K562 (cell line): ENCODE data around the gene EPB41L2. TPM values are rescaled to one million over a fixed set of nuclear protein-coding genes. Genes with fewer than 3 reads are reported as not detected.

Experiments
- ATAC-seq: fragments of 200-7000 bp; cut with Tn5 transposase; 3 replicates; pipeline ENCODE4 v1.9.1; 2020; ENCODE audit warnings: moderate library complexity
- BruUV-seq: library from RNA; stranded (reverse); fragments of 400-500 nt; replicated peaks from 2 replicates; lab custom pipeline; 2021; lab: Mats Ljungman, UMichigan
- CTCF ChIA-PET: fragments of 300-600 bp; formaldehyde crosslinking; extraction: SDS; loops from one replicate; lab custom pipeline; 2021; ENCODE audit warnings: low intra/inter-chr PET ratio; lab: Yijun Ruan, JAX
- POLR2A ChIA-PET: fragments of 300-600, 350-650 bp; sonication (Branson Sonifier 250); formaldehyde crosslinking; extraction: SDS; loops from one replicate; lab custom pipeline; 2021; ENCODE audit warnings: antibody characterized with exemption, inconsistent platforms; lab: Yijun Ruan, JAX
- DNase-seq, 4 experiments: peaks; one replicate each; pipeline versions ENCODE4 v3.0.0 to v3.0.0-alpha.2; 2011 to 2018; ENCODE audit warnings: low spot score in 3 of 4, mixed read lengths in 3 of 4; ENCODE audit errors: extremely low read depth in 1 of 4
- FAIRE-seq: peaks from 2 replicates; lab custom pipeline; 2011; peaks lifted over from hg19 to GRCh38; lab: Jason Lieb, UNC
- H2AFZ ChIP-seq: 2 replicates; pipeline ENCODE4 v1.6.0; 2011; ENCODE audit warnings: low read depth, low read length, control low read depth, inconsistent platforms
- H3K27ac ChIP-seq: fragments of 200-600 bp; 3 replicates; pipeline ENCODE4 v1.8.0; 2011; ENCODE audit warnings: low read depth, mild to moderate bottlenecking, control low read depth, inconsistent platforms, low read length, moderate library complexity, mixed read lengths; ENCODE audit errors: extremely low read depth
- H3K27me3 ChIP-seq, 2 experiments: fragments of 300-600 bp in 1 of 2; 2 replicates in 1 of 2; 3 replicates in 1 of 2; pipeline versions ENCODE4 v1.6.0 to v1.8.0; 2011; ENCODE audit warnings: inconsistent platforms in 2 of 2, low read length in 2 of 2, mild to moderate bottlenecking in 1 of 2, mixed read lengths in 1 of 2, moderate library complexity in 1 of 2; ENCODE audit not compliant: control insufficient read depth in 2 of 2, insufficient read depth in 2 of 2
- H3K36me3 ChIP-seq: fragments of 300-600 bp; 3 replicates; pipeline ENCODE4 v1.8.0; 2011; ENCODE audit warnings: mild to moderate bottlenecking, low read length, inconsistent platforms; ENCODE audit not compliant: control insufficient read depth, insufficient read depth
- H3K4me1 ChIP-seq, 2 experiments: fragments of 200-600 bp in 1 of 2; replicated peaks in 1 of 2; 2 replicates in 1 of 2; 3 replicates in 1 of 2; pipeline versions ENCODE4 v1.5.1 to v1.8.0; 2011; ENCODE audit warnings: inconsistent platforms in 2 of 2, low read length in 2 of 2, mild to moderate bottlenecking in 1 of 2, mixed read lengths in 1 of 2, moderate library complexity in 1 of 2; ENCODE audit not compliant: control insufficient read depth in 2 of 2, insufficient read depth in 2 of 2
- H3K4me2 ChIP-seq: 2 replicates; pipeline ENCODE4 v1.6.1; 2011; ENCODE audit warnings: low read length, control low read depth, inconsistent platforms, mixed read lengths; ENCODE audit not compliant: insufficient read depth
- H3K4me3 ChIP-seq: fragments of 200-600 bp; sonication (generic), shearing (Covaris generic); 2 replicates; pipeline ENCODE4 v1.5.1; 2016; ENCODE audit warnings: control low read depth, inconsistent platforms
- H3K79me2 ChIP-seq: fragments of 200-600 bp; 3 replicates; pipeline ENCODE4 v1.8.0; 2011; ENCODE audit warnings: low read length, inconsistent platforms; ENCODE audit not compliant: control insufficient read depth, insufficient read depth
- H3K9ac ChIP-seq, 2 experiments: 2 replicates each; pipeline versions ENCODE4 v1.6.0 to v1.6.1; 2011; ENCODE audit warnings: low read depth in 2 of 2, low read length in 2 of 2, control low read depth in 1 of 2, inconsistent platforms in 1 of 2, mild to moderate bottlenecking in 1 of 2, mixed read lengths in 1 of 2; ENCODE audit not compliant: insufficient read depth in 1 of 2
- H3K9me1 ChIP-seq: one replicate; pipeline ENCODE4 v1.6.0; 2011; ENCODE audit warnings: inconsistent platforms, mild to moderate bottlenecking, low read length, moderate library complexity; ENCODE audit not compliant: control insufficient read depth, insufficient read depth
- H3K9me3 ChIP-seq: replicated peaks from 2 replicates; pipeline ENCODE4 v1.5.1; 2011; ENCODE audit warnings: low read depth, low read length, inconsistent platforms; ENCODE audit not compliant: control insufficient read depth, insufficient read depth
- H4K20me1 ChIP-seq: replicated peaks from 2 replicates; pipeline ENCODE4 v1.6.1; 2011; ENCODE audit warnings: low read length, inconsistent platforms, mixed read lengths; ENCODE audit not compliant: control insufficient read depth, insufficient read depth
- CHD4 ChIP-seq: fragments of 200-600 bp; sonication (generic); IDR thresholded peaks from 3 replicates; pipeline ENCODE4 v1.6.1; 2012; ENCODE audit warnings: low read depth, mild to moderate bottlenecking, mixed read lengths, low read length, inconsistent platforms; ENCODE audit not compliant: insufficient read depth, insufficient replicate concordance, poor library complexity, severe bottlenecking
- FIP1L1 ChIP-seq: fragments of 200-400 bp; formaldehyde crosslinking; IDR thresholded peaks from 2 replicates; pipeline ENCODE4 v1.6.1; 2018; ENCODE audit warnings: mild to moderate bottlenecking, low read depth, low read length; ENCODE audit not compliant: poor library complexity, severe bottlenecking
- HDAC1 ChIP-seq, 2 experiments: fragments of 450-650 bp; IDR thresholded peaks; 2 replicates each; pipeline ENCODE4 v1.6.1; 2016 to 2017; ENCODE audit warnings: inconsistent platforms in 1 of 2, mild to moderate bottlenecking in 1 of 2, moderate library complexity in 1 of 2
- KLF13 ChIP-seq: fragments of 450-650 bp; IDR thresholded peaks from 2 replicates; pipeline ENCODE4 v1.6.1; 2016; ENCODE audit warnings: missing genetic modification characterization, low read depth, mild to moderate bottlenecking, missing compliant biosample characterization, moderate library complexity, borderline replicate concordance
- NFE2 ChIP-seq: IDR thresholded peaks from 2 replicates; pipeline ENCODE4 v1.6.1; 2014; ENCODE audit warnings: antibody characterized with exemption, low read depth
- POU5F1 ChIP-seq: fragments of 150-350 bp; IDR thresholded peaks from 2 replicates; pipeline ENCODE4 v1.6.1; 2014; ENCODE audit warnings: borderline replicate concordance, low read length, low read depth, mild to moderate bottlenecking; ENCODE audit not compliant: partially characterized antibody
- PTRF ChIP-seq: fragments of 450-650 bp; IDR thresholded peaks from 2 replicates; pipeline ENCODE4 v1.6.1; 2016; ENCODE audit warnings: mild to moderate bottlenecking, missing genetic modification characterization, missing compliant biosample characterization
- SIRT6 ChIP-seq: IDR thresholded peaks from one replicate; pipeline ENCODE4 v1.6.1; 2012; ENCODE audit warnings: low read depth, mild to moderate bottlenecking, control low read depth, inconsistent platforms, low read length, moderate library complexity
- ZFP1 ChIP-seq: fragments of 450-650 bp; formaldehyde crosslinking; IDR thresholded peaks from 2 replicates; pipeline ENCODE4 v1.4.0; 2020; ENCODE audit warnings: mild to moderate bottlenecking, mixed read lengths
- ZNF408 ChIP-seq: fragments of 250-450 bp; sonication (Bioruptor Pico); IDR thresholded peaks from 2 replicates; pipeline ENCODE4 v1.4.0; 2020; ENCODE audit warnings: low read depth, mild to moderate bottlenecking, moderate library complexity
- WGBS: fragments of 100-300 bp; shearing (Covaris generic); methylation state at CpG from one replicate; pipeline ENCODE4 v1.1.6; 2016; ENCODE audit warnings: low coverage, mixed read lengths; ENCODE audit not compliant: insufficient coverage; ENCODE audit errors: missing lambda C conversion rate; 5-methylcytosine and 5-hydroxymethylcytosine counted together
- in situ Hi-C: fragments of 300-500 bp; cut with MboI; formaldehyde crosslinking; loops from 4 replicates; pipeline ENCODE4 v1.15.0; 2018; ENCODE audit warnings: inconsistent platforms, mixed read lengths
- intact Hi-C: fragments of 100-400 bp; cut with micrococcal nuclease; formaldehyde crosslinking; loops from 2 replicates; pipeline ENCODE4 v1.14.2; 2022
- polyA plus RNA-seq, 8 experiments: library from polyadenylated mRNA; depleted of rRNA in 4 of 8; stranded (reverse) in 5 of 8; unstranded in 3 of 8; fragments of >200 nt; fragmentation: Nextera tagmentation in 2 of 8; fragmentation: Illumina TruSeq in 1 of 8; extraction: Ambion mirVana in 2 of 8; extraction: Trizol in 1 of 8; gene quantifications; 2 replicates each; pipeline versions ENCODE4 v1.2.1 to v1.2.3, GENCODE V29; 2011 to 2014; ENCODE audit warnings: inconsistent platforms in 1 of 8, missing spikeins in 1 of 8
- total RNA-seq, 7 experiments: library from RNA; depleted of rRNA in 6 of 7; stranded (reverse); fragments of >200 nt in 6 of 7; fragmentation: Illumina TruSeq in 2 of 7; extraction: Trizol in 2 of 7; gene quantifications; 2 replicates each; pipeline versions ENCODE4 v1.2.1 to v1.2.3, GENCODE V29; 2011 to 2021; ENCODE audit warnings: low replicate concordance in 1 of 7
- TF ChIP-seq, protein P1 (sequence below), 2 experiments: fragments of 250-450 bp in 1 of 2; fragments of 450-650 bp in 1 of 2; sonication (Bioruptor Pico) in 1 of 2; IDR thresholded peaks; 2 replicates each; pipeline versions ENCODE4 v1.6.1 to v1.8.0; 2016 to 2021; ENCODE audit warnings: mild to moderate bottlenecking in 2 of 2, moderate library complexity in 2 of 2, missing compliant biosample characterization in 1 of 2, missing genetic modification characterization in 1 of 2
- TF ChIP-seq, protein P2 (sequence below): fragments of 250-450 bp; sonication (Bioruptor Pico); IDR thresholded peaks from 2 replicates; pipeline ENCODE4 v1.4.0; 2020; ENCODE audit warnings: mild to moderate bottlenecking, moderate library complexity, borderline replicate concordance
- TF ChIP-seq, protein P3 (sequence below): fragments of 450-650 bp; IDR thresholded peaks from 2 replicates; pipeline ENCODE4 v1.6.1; 2016; ENCODE audit warnings: missing biosample characterization, missing genetic modification characterization
- TF ChIP-seq, protein P4 (sequence below), 2 experiments: fragments of 450-650 bp; IDR thresholded peaks; 2 replicates each; pipeline ENCODE4 v1.6.1; 2016
- TF ChIP-seq, protein P5 (sequence below): fragments of 250-450 bp; sonication (Bioruptor Pico); IDR thresholded peaks from 2 replicates; pipeline ENCODE4 v1.5.0; 2021

Gene EPB41L2
- total and polyA plus RNA-seq, 9 of the 15 experiments (the other 6 are each of a cell fraction or from before 2014, with no cell fraction given) = 5.1 to 53.6 (median 25.0) TPM

DNA sequence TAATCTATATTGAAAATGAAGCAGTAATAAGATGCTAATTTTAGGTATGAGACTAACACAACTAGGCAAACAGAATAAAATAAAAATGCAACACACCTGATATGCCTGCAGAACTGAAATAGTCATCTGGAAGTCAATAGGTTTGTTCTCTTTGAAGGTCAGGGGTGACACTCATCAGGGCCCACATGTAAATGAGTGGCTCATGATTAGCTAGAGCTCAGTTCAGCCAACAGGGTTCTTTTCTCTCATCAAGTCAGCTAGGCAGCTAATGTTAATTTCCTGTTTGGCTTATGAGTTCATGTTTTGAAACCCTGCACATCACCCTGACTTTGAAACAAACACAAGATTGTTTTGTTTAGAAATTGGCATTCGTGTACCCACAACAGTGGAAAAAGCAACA is 212.0 kb downstream of the EPB41L2 start:
- no peak for DNase-seq
- no peak for FAIRE-seq
- ChIA-PET CTCF (no interaction called here), POLR2A (interaction anchor here (0.7 kb wide), 1 partner anchor 956 kb away, joined by 3 read pairs; no protein-coding TSS in a partner anchor)
- no peaks in the 10 kb centered on the region for H3K9me1 ChIP-seq
- H3K27me3 ChIP-seq = no peaks in the 10 kb centered on the region
- no peak for ATAC-seq
- no peak overlapping the region for H3K4me3 ChIP-seq
- no peak overlapping the region for H3K9ac ChIP-seq
- no peak overlapping the region for H3K27ac ChIP-seq
- H4K20me1 ChIP-seq = no peaks in the 10 kb centered on the region
- H3K4me1 ChIP-seq = no peaks in the 10 kb centered on the region
- intact Hi-C loops (no loop called here), in situ Hi-C loops (no loop called here)
- WGBS = 20% methylated on average over 1 of the region's 1 CpG
- no peak overlapping the region for H2AFZ ChIP-seq
- no peaks in the 10 kb centered on the region for H3K36me3 ChIP-seq
- H3K79me2 ChIP-seq = no peaks in the 10 kb centered on the region
- no peaks in the 10 kb centered on the region for H3K9me3 ChIP-seq
- no peak overlapping the region for H3K4me2 ChIP-seq
- no TSS peak for BruUV-seq
- TF ChIP-seq, protein P1, sequence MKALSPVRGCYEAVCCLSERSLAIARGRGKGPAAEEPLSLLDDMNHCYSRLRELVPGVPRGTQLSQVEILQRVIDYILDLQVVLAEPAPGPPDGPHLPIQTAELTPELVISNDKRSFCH (CRISPR knock-in tag; IDR thresholded peaks at IDR 0.05) = no peak
- TF ChIP-seq, protein P1 (tag; IDR thresholded peaks at IDR 0.05) = no peak
- TF ChIP-seq KLF13 (tag) (no peak), SIRT6 (no peak), ZFP1 (CRISPR knock-in tag) (no peak), POU5F1 (no peak), NFE2 (no peak), PTRF (no peak), FIP1L1 (no peak), HDAC1 (IDR thresholded peaks at IDR 0.05) (no peak), CHD4 (no peak), ZNF408 (CRISPR knock-in tag) (no peak)
- TF ChIP-seq, protein P2, sequence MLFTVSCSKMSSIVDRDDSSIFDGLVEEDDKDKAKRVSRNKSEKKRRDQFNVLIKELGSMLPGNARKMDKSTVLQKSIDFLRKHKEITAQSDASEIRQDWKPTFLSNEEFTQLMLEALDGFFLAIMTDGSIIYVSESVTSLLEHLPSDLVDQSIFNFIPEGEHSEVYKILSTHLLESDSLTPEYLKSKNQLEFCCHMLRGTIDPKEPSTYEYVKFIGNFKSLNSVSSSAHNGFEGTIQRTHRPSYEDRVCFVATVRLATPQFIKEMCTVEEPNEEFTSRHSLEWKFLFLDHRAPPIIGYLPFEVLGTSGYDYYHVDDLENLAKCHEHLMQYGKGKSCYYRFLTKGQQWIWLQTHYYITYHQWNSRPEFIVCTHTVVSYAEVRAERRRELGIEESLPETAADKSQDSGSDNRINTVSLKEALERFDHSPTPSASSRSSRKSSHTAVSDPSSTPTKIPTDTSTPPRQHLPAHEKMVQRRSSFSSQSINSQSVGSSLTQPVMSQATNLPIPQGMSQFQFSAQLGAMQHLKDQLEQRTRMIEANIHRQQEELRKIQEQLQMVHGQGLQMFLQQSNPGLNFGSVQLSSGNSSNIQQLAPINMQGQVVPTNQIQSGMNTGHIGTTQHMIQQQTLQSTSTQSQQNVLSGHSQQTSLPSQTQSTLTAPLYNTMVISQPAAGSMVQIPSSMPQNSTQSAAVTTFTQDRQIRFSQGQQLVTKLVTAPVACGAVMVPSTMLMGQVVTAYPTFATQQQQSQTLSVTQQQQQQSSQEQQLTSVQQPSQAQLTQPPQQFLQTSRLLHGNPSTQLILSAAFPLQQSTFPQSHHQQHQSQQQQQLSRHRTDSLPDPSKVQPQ (CRISPR knock-in tag) = no peak
- TF ChIP-seq, protein P3, sequence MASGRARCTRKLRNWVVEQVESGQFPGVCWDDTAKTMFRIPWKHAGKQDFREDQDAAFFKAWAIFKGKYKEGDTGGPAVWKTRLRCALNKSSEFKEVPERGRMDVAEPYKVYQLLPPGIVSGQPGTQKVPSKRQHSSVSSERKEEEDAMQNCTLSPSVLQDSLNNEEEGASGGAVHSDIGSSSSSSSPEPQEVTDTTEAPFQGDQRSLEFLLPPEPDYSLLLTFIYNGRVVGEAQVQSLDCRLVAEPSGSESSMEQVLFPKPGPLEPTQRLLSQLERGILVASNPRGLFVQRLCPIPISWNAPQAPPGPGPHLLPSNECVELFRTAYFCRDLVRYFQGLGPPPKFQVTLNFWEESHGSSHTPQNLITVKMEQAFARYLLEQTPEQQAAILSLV (tag) = no peak
- TF ChIP-seq, protein P4, sequence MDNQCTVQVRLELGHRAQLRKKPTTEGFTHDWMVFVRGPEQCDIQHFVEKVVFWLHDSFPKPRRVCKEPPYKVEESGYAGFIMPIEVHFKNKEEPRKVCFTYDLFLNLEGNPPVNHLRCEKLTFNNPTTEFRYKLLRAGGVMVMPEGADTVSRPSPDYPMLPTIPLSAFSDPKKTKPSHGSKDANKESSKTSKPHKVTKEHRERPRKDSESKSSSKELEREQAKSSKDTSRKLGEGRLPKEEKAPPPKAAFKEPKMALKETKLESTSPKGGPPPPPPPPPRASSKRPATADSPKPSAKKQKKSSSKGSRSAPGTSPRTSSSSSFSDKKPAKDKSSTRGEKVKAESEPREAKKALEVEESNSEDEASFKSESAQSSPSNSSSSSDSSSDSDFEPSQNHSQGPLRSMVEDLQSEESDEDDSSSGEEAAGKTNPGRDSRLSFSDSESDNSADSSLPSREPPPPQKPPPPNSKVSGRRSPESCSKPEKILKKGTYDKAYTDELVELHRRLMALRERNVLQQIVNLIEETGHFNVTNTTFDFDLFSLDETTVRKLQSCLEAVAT (IDR thresholded peaks at IDR 0.05) = no peak
- TF ChIP-seq, protein P5, sequence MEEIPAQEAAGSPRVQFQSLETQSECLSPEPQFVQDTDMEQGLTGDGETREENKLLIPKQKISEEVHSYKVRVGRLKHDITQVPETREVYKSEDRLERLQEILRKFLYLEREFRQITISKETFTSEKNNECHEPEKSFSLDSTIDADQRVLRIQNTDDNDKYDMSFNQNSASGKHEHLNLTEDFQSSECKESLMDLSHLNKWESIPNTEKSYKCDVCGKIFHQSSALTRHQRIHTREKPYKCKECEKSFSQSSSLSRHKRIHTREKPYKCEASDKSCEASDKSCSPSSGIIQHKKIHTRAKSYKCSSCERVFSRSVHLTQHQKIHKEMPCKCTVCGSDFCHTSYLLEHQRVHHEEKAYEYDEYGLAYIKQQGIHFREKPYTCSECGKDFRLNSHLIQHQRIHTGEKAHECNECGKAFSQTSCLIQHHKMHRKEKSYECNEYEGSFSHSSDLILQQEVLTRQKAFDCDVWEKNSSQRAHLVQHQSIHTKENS (CRISPR knock-in tag) = no peak
